Measurements from ENCODE around the gene GH1. TPM values are rescaled to one million over a fixed set of nuclear protein-coding genes. Genes with fewer than 3 reads are reported as not detected.

The GH1 gene
- total and polyA plus RNA-seq, 2 of the 13 experiments (the other 11 are each of a cell fraction or from before 2014, with no cell fraction given): not detected

DNA sequence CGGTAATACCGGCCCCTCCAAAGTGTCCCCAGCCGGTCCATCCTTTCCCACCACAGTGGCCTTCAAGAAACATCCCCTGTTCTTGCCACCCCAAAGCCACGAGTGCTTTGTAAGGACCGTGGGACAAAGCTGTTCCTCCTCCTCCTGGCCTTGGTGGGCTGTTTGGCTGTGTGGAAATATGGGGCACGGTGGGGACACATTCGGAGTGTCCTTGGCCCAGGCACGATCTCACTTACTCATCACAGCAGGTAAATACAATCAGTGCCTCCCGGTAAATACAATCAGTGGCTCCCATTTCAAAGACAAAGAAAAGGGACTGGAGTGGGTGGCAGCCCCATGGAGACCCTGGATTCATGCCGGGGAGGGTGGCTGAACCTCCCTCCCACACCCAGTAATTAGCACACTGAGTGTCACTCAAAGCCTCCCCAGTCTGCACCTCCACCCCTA is 43.7 kb upstream of the GH1 start (continued):
- no peak for TF ChIP-seq ZNF709 (CRISPR knock-in tag; IDR thresholded peaks at IDR 0.05)
- TF ChIP-seq ZNF451 (CRISPR knock-in tag; IDR thresholded peaks at IDR 0.05): no peak
- TF ChIP-seq CAMTA2 (CRISPR knock-in tag; IDR thresholded peaks at IDR 0.05; ENCODE audit: borderline replicate concordance): peak; percentile 15; the same call in 1 of the 2 replicates
- TF ChIP-seq SIX4 (CRISPR knock-in tag; IDR thresholded peaks at IDR 0.05): no peak
- no peak for TF ChIP-seq ZNF496 (CRISPR knock-in tag; IDR thresholded peaks at IDR 0.05; ENCODE audit: insufficient replicate concordance)
- TF ChIP-seq ZBTB38 (CRISPR knock-in tag; IDR thresholded peaks at IDR 0.05): 0 out of 2 replicates have a peak, but pooled peaks have one; percentile 16
- TF ChIP-seq, protein P1, sequence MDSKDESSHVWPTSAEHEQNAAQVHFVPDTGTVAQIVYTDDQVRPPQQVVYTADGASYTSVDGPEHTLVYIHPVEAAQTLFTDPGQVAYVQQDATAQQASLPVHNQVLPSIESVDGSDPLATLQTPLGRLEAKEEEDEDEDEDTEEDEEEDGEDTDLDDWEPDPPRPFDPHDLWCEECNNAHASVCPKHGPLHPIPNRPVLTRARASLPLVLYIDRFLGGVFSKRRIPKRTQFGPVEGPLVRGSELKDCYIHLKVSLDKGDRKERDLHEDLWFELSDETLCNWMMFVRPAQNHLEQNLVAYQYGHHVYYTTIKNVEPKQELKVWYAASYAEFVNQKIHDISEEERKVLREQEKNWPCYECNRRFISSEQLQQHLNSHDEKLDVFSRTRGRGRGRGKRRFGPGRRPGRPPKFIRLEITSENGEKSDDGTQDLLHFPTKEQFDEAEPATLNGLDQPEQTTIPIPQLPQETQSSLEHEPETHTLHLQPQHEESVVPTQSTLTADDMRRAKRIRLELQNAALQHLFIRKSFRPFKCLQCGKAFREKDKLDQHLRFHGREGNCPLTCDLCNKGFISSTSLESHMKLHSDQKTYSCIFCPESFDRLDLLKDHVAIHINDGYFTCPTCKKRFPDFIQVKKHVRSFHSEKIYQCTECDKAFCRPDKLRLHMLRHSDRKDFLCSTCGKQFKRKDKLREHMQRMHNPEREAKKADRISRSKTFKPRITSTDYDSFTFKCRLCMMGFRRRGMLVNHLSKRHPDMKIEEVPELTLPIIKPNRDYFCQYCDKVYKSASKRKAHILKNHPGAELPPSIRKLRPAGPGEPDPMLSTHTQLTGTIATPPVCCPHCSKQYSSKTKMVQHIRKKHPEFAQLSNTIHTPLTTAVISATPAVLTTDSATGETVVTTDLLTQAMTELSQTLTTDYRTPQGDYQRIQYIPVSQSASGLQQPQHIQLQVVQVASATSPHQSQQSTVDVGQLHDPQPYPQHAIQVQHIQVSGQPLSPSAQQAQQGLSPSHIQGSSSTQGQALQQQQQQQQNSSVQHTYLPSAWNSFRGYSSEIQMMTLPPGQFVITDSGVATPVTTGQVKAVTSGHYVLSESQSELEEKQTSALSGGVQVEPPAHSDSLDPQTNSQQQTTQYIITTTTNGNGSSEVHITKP (CRISPR knock-in tag; IDR thresholded peaks at IDR 0.05; ENCODE audit: low read depth): 0 out of 2 replicates have a peak, but pooled peaks have one; percentile 36
- TF ChIP-seq, protein P2, sequence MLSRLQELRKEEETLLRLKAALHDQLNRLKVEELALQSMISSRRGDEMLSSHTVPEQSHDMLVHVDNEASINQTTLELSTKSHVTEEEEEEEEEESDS (CRISPR knock-in tag; IDR thresholded peaks at IDR 0.05; ENCODE audit: borderline replicate concordance): no peak
- TF ChIP-seq HDAC1 (CRISPR knock-in tag; IDR thresholded peaks at IDR 0.05): peak; percentile 44
- peak; percentile 65 for TF ChIP-seq SOX5 (CRISPR knock-in tag; IDR thresholded peaks at IDR 0.05; ENCODE audit: borderline replicate concordance)
- TF ChIP-seq ZNF235 (CRISPR knock-in tag; IDR thresholded peaks at IDR 0.05; ENCODE audit: borderline replicate concordance): no peak
- TF ChIP-seq ZNF501 (CRISPR knock-in tag; IDR thresholded peaks at IDR 0.05): peak; percentile 58; the same call in 1 of the 2 replicates
- peak; percentile 71; the same call in 1 of the 2 replicates for TF ChIP-seq HDAC2 (CRISPR knock-in tag; IDR thresholded peaks at IDR 0.05)
- no peak for TF ChIP-seq HOXA3 (CRISPR knock-in tag; IDR thresholded peaks at IDR 0.05)
- peak; percentile 97 for TF ChIP-seq RARA (CRISPR knock-in tag; IDR thresholded peaks at IDR 0.05)
- TF ChIP-seq, protein P3, sequence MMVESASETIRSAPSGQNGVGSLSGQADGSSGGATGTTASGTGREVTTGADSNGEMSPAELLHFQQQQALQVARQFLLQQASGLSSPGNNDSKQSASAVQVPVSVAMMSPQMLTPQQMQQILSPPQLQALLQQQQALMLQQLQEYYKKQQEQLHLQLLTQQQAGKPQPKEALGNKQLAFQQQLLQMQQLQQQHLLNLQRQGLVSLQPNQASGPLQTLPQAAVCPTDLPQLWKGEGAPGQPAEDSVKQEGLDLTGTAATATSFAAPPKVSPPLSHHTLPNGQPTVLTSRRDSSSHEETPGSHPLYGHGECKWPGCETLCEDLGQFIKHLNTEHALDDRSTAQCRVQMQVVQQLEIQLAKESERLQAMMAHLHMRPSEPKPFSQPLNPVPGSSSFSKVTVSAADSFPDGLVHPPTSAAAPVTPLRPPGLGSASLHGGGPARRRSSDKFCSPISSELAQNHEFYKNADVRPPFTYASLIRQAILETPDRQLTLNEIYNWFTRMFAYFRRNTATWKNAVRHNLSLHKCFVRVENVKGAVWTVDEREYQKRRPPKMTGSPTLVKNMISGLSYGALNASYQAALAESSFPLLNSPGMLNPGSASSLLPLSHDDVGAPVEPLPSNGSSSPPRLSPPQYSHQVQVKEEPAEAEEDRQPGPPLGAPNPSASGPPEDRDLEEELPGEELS (CRISPR knock-in tag; IDR thresholded peaks at IDR 0.05): peak; percentile 61
- no peak for TF ChIP-seq MTF2 (CRISPR knock-in tag; IDR thresholded peaks at IDR 0.05; ENCODE audit: borderline replicate concordance)
- no peak for TF ChIP-seq MXD4 (CRISPR knock-in tag; IDR thresholded peaks at IDR 0.05)
- TF ChIP-seq SALL1 (CRISPR knock-in tag; IDR thresholded peaks at IDR 0.05): peak; percentile 71; the same call in 1 of the 2 replicates
- no peak for TF ChIP-seq ZKSCAN8 (CRISPR knock-in tag; IDR thresholded peaks at IDR 0.05; ENCODE audit: borderline replicate concordance)
- TF ChIP-seq, protein P4, sequence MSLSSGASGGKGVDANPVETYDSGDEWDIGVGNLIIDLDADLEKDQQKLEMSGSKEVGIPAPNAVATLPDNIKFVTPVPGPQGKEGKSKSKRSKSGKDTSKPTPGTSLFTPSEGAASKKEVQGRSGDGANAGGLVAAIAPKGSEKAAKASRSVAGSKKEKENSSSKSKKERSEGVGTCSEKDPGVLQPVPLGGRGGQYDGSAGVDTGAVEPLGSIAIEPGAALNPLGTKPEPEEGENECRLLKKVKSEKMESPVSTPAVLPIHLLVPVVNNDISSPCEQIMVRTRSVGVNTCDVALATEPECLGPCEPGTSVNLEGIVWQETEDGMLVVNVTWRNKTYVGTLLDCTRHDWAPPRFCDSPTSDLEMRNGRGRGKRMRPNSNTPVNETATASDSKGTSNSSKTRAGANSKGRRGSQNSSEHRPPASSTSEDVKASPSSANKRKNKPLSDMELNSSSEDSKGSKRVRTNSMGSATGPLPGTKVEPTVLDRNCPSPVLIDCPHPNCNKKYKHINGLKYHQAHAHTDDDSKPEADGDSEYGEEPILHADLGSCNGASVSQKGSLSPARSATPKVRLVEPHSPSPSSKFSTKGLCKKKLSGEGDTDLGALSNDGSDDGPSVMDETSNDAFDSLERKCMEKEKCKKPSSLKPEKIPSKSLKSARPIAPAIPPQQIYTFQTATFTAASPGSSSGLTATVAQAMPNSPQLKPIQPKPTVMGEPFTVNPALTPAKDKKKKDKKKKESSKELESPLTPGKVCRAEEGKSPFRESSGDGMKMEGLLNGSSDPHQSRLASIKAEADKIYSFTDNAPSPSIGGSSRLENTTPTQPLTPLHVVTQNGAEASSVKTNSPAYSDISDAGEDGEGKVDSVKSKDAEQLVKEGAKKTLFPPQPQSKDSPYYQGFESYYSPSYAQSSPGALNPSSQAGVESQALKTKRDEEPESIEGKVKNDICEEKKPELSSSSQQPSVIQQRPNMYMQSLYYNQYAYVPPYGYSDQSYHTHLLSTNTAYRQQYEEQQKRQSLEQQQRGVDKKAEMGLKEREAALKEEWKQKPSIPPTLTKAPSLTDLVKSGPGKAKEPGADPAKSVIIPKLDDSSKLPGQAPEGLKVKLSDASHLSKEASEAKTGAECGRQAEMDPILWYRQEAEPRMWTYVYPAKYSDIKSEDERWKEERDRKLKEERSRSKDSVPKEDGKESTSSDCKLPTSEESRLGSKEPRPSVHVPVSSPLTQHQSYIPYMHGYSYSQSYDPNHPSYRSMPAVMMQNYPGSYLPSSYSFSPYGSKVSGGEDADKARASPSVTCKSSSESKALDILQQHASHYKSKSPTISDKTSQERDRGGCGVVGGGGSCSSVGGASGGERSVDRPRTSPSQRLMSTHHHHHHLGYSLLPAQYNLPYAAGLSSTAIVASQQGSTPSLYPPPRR (CRISPR knock-in tag; IDR thresholded peaks at IDR 0.05; ENCODE audit: borderline replicate concordance): peak; percentile 72; the same call in 1 of the 2 replicates

Measured in HepG2 (cell line).